Measurements from ENCODE around the gene PLCD3.

Gene PLCD3

GRCh38 chr17:45106582-45106981 lies 25.7 kb downstream of the PLCD3 start:
- in situ Hi-C loops (cut with MboI; ENCODE audit: low sequenced_read_pairs): no loop called here

GRCh38 chr17:45106096-45106495 lies 26.2 kb downstream of the PLCD3 start:
- in situ Hi-C loops (cut with MboI; ENCODE audit: low sequenced_read_pairs): no loop called here

GRCh38 chr17:45104907-45105624 lies 27.2 kb downstream of the PLCD3 start:
- in situ Hi-C loops (cut with MboI; ENCODE audit: low sequenced_read_pairs): no loop called here

GRCh38 chr17:45104497-45104896 lies 27.8 kb downstream of the PLCD3 start:
- in situ Hi-C loops (cut with MboI; ENCODE audit: low sequenced_read_pairs): no loop called here

GRCh38 chr17:45104029-45104428 lies 28.3 kb downstream of the PLCD3 start:
- in situ Hi-C loops (cut with MboI; ENCODE audit: low sequenced_read_pairs): no loop called here

- in situ Hi-C loops (cut with MboI; ENCODE audit: low sequenced_read_pairs): no loop called here
Observed at GRCh38 chr17:45103269-45103795, 29.0 kb downstream of the PLCD3 start.

GRCh38 chr17:45102856-45103255 lies 29.5 kb downstream of the PLCD3 start:
- in situ Hi-C loops (cut with MboI; ENCODE audit: low sequenced_read_pairs): no loop called here

GRCh38 chr17:45101883-45102811 lies 30.2 kb downstream of the PLCD3 start:
- in situ Hi-C loops (cut with MboI; ENCODE audit: low sequenced_read_pairs): no loop called here

GRCh38 chr17:45101546-45101882 lies 30.8 kb downstream of the PLCD3 start:
- in situ Hi-C loops (cut with MboI; ENCODE audit: low sequenced_read_pairs): no loop called here

- in situ Hi-C loops (cut with MboI; ENCODE audit: low sequenced_read_pairs): no loop called here
Observed at GRCh38 chr17:45098869-45099616, 33.3 kb downstream of the PLCD3 start.

- in situ Hi-C loops (cut with MboI; ENCODE audit: low sequenced_read_pairs): no loop called here
Observed at GRCh38 chr17:45098081-45098868, 34.0 kb downstream of the PLCD3 start.

GRCh38 chr17:45096926-45097325 lies 35.4 kb downstream of the PLCD3 start:
- in situ Hi-C loops (cut with MboI; ENCODE audit: low sequenced_read_pairs): no loop called here

- in situ Hi-C loops (cut with MboI; ENCODE audit: low sequenced_read_pairs): no loop called here
Observed at GRCh38 chr17:45096141-45096540, 36.2 kb downstream of the PLCD3 start.

- in situ Hi-C loops (cut with MboI; ENCODE audit: low sequenced_read_pairs): no loop called here
Observed at GRCh38 chr17:45093444-45094110, 38.7 kb downstream of the PLCD3 start.

GRCh38 chr17:45092911-45093430 lies 39.3 kb downstream of the PLCD3 start:
- in situ Hi-C loops (cut with MboI; ENCODE audit: low sequenced_read_pairs): no loop called here

GRCh38 chr17:45091778-45092425 lies 40.4 kb downstream of the PLCD3 start:
- in situ Hi-C loops (cut with MboI; ENCODE audit: low sequenced_read_pairs): no loop called here

- in situ Hi-C loops (cut with MboI; ENCODE audit: low sequenced_read_pairs): no loop called here
Observed at GRCh38 chr17:45090711-45091110, 41.6 kb downstream of the PLCD3 start.

- in situ Hi-C loops (cut with MboI; ENCODE audit: low sequenced_read_pairs): no loop called here
Observed at GRCh38 chr17:45088741-45089140, 43.6 kb downstream of the PLCD3 start.

- in situ Hi-C loops (cut with MboI; ENCODE audit: low sequenced_read_pairs): no loop called here
Observed at GRCh38 chr17:45087978-45088377, 44.3 kb downstream of the PLCD3 start.
